Mesodermal cell (in vitro differentiated cells): ENCODE data around the gene DAG1.

Source experiments
- H3K27ac ChIP-seq: 2 replicates; pipeline ENCODE4 v1.7.0; 2013; ENCODE audit warnings: mild to moderate bottlenecking, low read depth, low read length, moderate library complexity; ENCODE audit not compliant: severe bottlenecking
- H3K36me3 ChIP-seq: 2 replicates; pipeline ENCODE4 v1.7.1; 2013; ENCODE audit warnings: mild to moderate bottlenecking, low read length, moderate library complexity; ENCODE audit not compliant: control insufficient read depth, insufficient read depth
- H3K4me1 ChIP-seq: one replicate; pipeline ENCODE4 v1.7.1; 2013; ENCODE audit warnings: mild to moderate bottlenecking, low read length; ENCODE audit not compliant: insufficient read depth, control insufficient read depth, poor library complexity, severe bottlenecking
- H3K4me3 ChIP-seq: 2 replicates; pipeline ENCODE4 v1.7.0; 2013; ENCODE audit warnings: low read length, control low read depth, mild to moderate bottlenecking; ENCODE audit not compliant: insufficient read depth, poor library complexity, severe bottlenecking; ENCODE audit errors: extremely low read depth
- H3K9me3 ChIP-seq: 2 replicates; pipeline ENCODE4 v1.7.1; 2013; ENCODE audit warnings: mild to moderate bottlenecking, low read length, moderate library complexity; ENCODE audit not compliant: control insufficient read depth
- WGBS, 2 experiments: methylation state at CpG; one replicate each; pipeline ENCODE4 v1.1.5; 2013; ENCODE audit warnings: missing lambda C conversion rate in 2 of 2; ENCODE audit not compliant: insufficient coverage in 2 of 2; 5-methylcytosine and 5-hydroxymethylcytosine counted together

Gene DAG1

DNA sequence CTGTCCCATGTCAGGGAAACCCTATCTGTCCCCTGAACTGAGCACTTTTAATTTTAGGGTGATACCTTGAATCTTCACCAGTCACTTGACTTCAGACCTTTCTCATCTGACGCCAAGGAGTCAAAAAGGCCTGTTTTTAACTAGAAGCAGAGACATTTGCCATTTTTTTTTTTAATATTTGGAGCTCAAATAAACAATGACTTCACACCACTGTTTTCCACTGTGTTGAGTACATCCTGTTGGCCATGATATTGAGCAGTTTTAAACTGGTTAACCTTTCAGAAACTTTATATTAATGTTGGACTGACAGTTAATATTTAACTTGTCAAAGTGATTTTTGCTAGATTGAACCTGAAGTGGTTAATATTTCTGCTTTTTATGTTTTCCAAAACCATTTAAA is 28.2 kb downstream of the DAG1 start:
- WGBS, 2 experiments: 80 to 100% methylated on average over 1 of the region's 1 CpG
- Histone ChIP-seq H3K27ac (no peak overlapping the region), H3K4me3 (no peak overlapping the region), H3K9me3 (no peaks in the 10 kb centered on the region), H3K36me3 (peaks cover 28% of the 10 kb centered on the region), H3K4me1 (peaks cover 4% of the 10 kb centered on the region)

DNA sequence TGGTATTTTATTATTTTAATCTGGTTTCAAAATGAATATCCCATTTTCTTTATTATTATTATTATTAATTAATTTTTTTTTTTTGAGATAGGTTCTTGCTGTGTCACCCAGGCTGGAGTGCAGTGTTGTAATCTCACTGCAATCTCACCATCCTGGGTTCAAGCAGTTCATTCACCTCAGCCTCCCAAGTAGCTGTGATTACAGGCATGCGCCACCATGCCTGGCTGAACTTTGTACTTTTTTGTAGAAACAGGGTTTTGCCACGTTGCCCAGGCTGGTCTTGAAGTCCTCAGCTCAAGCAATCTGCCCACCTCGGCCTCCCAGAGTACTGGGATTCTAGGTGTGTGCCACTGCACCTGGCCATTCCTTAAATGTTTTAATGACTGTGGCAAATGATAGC is 28.6 kb downstream of the DAG1 start:
- WGBS, 2 experiments: 96 to 100% methylated on average over 3 of the region's 3 CpGs
- H3K4me3 ChIP-seq: no peak overlapping the region
- no peak overlapping the region for H3K27ac ChIP-seq

DNA sequence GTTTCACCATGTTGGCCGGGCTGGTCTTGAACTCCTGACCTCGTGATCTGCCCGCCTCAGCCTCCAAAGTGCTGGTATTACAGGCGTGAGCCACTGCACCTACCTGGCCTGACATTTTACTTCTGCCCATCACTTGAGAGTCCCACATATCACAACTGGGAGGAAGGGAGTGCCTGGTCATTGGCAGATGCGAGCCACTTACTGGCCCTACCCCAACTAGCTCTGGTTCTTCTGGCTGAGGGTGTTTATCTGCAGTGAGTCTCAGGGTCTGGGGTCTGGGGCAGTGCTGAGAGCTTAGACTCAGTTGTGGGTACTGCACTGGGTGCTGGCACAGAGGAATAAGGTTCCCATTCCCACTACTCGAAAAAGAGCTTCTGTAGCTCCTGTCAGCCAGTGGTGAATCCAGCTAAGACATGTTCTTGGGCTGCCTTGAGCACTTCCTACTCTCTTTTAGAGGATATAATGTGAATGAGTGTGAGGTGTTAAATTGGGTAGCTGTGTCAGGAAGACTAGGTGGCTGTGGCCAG is 30.2 kb downstream of the DAG1 start:
- Histone ChIP-seq H3K4me3 (no peak overlapping the region), H3K9me3 (no peaks in the 10 kb centered on the region), H3K4me1 (peaks cover 4% of the 10 kb centered on the region), H3K36me3 (peaks cover 26% of the 10 kb centered on the region), H3K27ac (peak overlapping the region; percentile 53)
- WGBS, 2 experiments: 95 to 100% methylated on average over 1 to 5 of the region's 6 CpGs

More for the DNA sequence above, 28.6 kb downstream of the DAG1 start:
- H3K36me3 ChIP-seq: peaks cover 29% of the 10 kb centered on the region
- peaks cover 4% of the 10 kb centered on the region for H3K4me1 ChIP-seq
- no peaks in the 10 kb centered on the region for H3K9me3 ChIP-seq

DNA sequence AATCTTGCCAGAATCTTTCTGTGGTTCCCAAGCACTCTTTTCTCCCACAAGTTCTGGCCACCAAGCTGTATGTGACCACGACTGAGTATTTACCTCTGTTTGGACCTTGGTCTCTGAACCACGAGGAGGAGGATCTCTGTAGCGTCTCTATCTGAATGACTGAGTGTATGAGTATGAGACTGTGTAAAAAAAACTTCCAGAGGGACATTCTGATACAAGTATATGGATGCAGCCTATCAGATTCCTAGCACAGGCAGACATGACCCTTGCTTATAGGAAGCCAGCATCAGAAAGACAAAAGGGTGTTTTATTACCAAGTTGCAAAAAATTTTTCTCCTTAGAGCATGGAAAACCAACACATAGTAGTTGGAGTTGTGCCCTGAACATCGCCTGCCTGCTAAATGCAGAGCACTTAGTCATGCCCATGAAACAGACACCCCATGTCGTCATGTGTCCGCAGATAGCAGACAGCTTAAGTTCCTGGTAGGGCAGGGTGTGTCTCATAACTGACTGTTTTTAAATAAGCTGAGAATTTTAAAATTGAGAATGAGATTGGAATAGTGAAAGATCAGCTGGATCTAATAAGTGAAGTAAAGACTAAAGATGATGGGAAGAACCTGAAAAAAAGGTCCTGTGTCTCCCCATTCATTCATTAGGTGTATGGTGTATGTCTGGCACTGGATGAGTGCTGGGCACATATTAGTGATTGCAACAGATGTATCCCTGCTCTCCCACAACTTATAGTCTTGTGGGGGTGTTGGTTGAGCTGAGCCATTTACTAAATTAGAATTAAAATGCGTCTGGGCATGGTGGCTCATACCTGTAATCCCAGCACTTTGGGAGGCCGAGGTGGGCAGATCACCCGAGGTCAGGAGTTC is 30.9 kb downstream of the DAG1 start:
- 93 to 94% methylated on average over 7 to 8 of the region's 9 CpGs for WGBS, 2 experiments
- peaks cover 4% of the 10 kb centered on the region for H3K4me1 ChIP-seq
- H3K4me3 ChIP-seq: no peak overlapping the region
- H3K36me3 ChIP-seq: peaks cover 26% of the 10 kb centered on the region
- H3K9me3 ChIP-seq: no peaks in the 10 kb centered on the region
- peak overlapping the region; percentile 53 for H3K27ac ChIP-seq

DNA sequence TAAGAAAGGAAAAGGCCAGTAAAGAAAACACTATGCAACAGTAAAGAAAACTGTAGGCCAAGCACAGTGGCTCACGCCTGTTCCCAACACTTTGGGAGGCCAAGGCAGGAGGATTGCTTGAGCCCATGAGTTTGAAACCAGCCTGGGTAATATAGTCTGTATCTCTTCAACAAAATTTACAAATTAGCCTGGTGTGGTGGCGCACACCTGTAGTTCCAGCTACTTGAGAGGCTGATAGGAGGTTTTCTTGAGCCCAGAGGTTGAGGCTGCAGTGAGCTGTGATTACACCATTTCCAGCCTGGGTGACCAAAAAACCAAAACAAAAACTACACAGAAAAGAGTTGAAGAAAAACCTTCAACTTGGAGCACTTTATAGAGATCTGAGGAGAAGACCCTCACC is 31.8 kb downstream of the DAG1 start:
- H3K4me1 ChIP-seq: peaks cover 4% of the 10 kb centered on the region
- no peak overlapping the region for H3K4me3 ChIP-seq
- WGBS, 2 experiments: 82 to 100% methylated on average over 1 of the region's 2 CpGs
- peaks cover 26% of the 10 kb centered on the region for H3K36me3 ChIP-seq
- H3K9me3 ChIP-seq: no peaks in the 10 kb centered on the region
- no peak overlapping the region for H3K27ac ChIP-seq

DNA sequence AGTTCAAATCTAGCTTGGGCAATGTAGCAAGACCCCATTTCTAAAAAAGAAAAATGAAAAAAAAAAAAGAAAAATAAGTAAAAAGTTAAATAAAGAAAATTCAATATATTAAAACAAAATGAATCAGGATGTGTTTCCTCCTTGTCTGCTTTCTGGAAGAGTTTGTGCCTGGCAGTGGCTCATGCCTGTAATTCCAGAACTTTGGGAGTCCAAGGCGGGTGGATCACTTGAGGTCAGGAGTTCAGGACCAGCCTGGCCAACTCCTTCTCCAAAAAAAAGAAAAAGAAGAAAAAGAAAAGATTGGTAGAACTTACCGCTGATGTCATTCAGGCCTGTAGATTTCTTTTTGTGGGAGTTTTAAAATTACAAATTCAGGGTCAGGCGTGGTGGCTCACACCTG is 36.8 kb downstream of the DAG1 start:
- no peak overlapping the region for H3K27ac ChIP-seq
- no peaks in the 10 kb centered on the region for H3K4me1 ChIP-seq
- peaks cover 32% of the 10 kb centered on the region for H3K36me3 ChIP-seq
- no peak overlapping the region for H3K4me3 ChIP-seq
- 88 to 100% methylated on average over 1 to 2 of the region's 3 CpGs for WGBS, 2 experiments
- no peaks in the 10 kb centered on the region for H3K9me3 ChIP-seq

DNA sequence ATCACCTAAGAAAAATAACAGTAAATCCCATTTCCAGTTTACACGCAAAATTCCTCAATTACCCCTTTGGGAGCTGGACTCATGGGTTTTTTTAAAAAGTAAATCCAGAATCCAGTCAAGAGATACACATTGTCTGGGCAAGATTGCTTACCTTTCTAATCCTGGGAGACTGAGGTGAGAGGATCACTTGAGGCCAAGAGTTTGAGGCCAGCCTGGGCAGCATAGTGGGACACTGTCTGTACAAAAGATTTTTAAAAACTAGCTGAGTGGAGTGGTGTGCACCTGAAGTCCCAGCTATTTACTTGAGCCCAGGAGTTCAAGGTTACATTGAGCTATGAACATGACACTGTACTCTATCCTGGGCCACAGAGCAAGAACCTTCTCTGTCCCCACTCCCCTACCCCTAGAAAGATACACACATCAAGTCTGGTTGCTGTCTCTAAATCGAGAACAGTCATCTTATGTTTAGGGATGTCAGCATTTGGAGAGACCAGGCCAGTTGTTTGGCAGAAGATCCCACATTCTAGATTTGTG is 39.0 kb downstream of the DAG1 start:
- no peak overlapping the region for H3K27ac ChIP-seq
- peaks cover 40% of the 10 kb centered on the region for H3K36me3 ChIP-seq
- no peaks in the 10 kb centered on the region for H3K9me3 ChIP-seq
- 0% methylated on average over 1 of the region's 2 CpGs; no CpG with 5 or more reads in 1 of the 2 experiments for WGBS, 2 experiments
- no peaks in the 10 kb centered on the region for H3K4me1 ChIP-seq
- no peak overlapping the region for H3K4me3 ChIP-seq

DNA sequence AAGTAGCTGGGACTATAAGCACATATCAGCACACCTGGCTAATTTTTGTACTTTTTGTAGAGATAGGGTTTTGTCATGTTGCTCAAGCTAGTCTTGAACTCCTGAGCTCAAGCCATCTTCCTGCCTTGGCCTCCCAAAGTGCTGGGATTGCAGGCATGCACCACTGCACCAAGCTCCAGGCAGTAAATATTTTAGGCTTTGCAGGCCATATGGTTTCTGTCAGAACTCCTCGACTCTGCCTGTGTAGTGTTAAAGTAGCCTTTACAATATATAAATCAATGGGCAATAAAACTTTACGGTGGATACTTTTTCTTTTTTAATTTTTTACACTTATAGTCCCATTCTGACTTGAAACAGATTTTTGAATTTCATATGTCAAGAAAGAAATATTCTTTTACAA is 41.6 kb downstream of the DAG1 start:
- 100% methylated on average over 1 of the region's 2 CpGs; no CpG with 5 or more reads in 1 of the 2 experiments for WGBS, 2 experiments
- Histone ChIP-seq H3K9me3 (no peaks in the 10 kb centered on the region), H3K36me3 (peaks cover 62% of the 10 kb centered on the region), H3K4me1 (no peaks in the 10 kb centered on the region), H3K4me3 (no peak overlapping the region), H3K27ac (no peak overlapping the region)

DNA sequence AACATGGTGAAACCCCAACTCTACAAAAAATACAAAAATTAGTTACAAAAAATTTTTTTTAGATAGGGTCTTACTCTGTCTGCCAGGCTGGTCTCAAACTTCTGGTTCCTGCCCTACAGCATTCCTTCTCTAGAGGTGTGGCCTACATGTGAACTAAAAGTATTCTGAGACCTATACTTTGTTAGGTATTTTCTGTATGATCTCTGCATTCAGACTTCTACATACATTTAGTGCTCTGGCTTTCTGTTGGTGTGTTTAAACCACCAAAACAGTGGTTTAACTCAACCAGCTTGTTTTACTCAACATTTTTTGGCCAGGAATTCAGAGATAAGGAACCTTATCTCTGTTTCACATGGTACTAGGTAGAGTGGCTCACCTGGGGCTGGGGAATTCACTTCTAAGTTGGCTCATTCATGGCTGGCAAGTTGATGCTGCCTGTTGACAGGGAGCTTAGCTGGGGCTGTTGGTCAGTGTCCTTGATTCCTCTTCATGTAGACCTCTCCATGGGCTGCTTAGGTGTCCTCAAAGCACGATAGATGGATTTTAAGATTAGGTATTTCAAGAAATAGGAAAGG is 42.8 kb downstream of the DAG1 start:
- Histone ChIP-seq H3K4me3 (no peak overlapping the region), H3K36me3 (peaks cover 71% of the 10 kb centered on the region), H3K27ac (no peak overlapping the region), H3K9me3 (no peaks in the 10 kb centered on the region), H3K4me1 (no peaks in the 10 kb centered on the region)
- no CpG with 5 or more reads among the region's 1 CpG for WGBS, 2 experiments

DNA sequence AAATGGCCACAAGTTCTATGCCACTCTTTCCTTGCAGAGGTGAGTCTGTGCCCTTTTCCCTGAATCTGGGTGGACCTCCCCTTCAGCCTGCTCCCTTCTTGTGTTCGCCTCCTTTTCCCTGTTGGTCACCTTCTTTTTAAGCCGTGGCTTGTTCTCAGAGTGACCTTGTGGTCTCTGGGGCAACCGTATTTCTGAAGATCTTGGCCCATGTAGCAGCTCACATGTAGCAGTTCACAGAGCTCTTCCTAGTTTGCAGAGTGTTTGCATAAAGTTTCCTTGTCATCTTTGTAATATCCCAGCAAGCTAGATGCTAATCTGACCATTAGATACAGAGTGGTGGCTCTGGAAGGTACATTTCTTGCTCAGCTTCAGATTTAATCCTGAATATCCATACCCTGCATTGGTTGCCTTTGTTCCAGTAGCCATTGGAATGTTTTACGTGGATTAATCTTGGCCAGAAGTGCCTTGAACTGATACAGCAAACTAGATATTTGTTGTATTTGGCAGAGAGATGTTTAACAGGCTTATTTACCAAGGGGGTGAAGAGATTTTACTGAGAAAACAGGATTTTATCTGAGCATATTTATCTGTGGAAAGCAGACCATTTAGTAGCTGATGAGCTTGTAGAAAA is 43.5 kb downstream of the DAG1 start:
- Histone ChIP-seq H3K9me3 (no peaks in the 10 kb centered on the region), H3K4me3 (no peak overlapping the region), H3K27ac (no peak overlapping the region), H3K36me3 (peaks cover 79% of the 10 kb centered on the region), H3K4me1 (peaks cover under 1% of the 10 kb centered on the region)
- 93 to 100% methylated on average over 3 to 4 of the region's 4 CpGs for WGBS, 2 experiments
